HCT116 (cell line): Measurements from ENCODE around the gene EEIG1. TPM values are rescaled to one million over a fixed set of nuclear protein-coding genes. Genes with fewer than 3 reads are reported as not detected.

ENCODE experiments used
- ATAC-seq: fragments of 200-7000 bp; cut with Tn5 transposase; 2 replicates; pipeline ENCODE4 v1.9.1; 2020; ENCODE audit warnings: mild to moderate bottlenecking, moderate library complexity
- BruUV-seq: library from RNA; stranded (reverse); fragments of 400-500 nt; replicated peaks from 2 replicates; lab custom pipeline; 2021; lab: Mats Ljungman, UMichigan
- CTCF ChIA-PET: fragments of 300-600 bp; sonication (Branson Sonifier 250); formaldehyde crosslinking; loops from one replicate; lab custom pipeline; 2021; ENCODE audit warnings: antibody characterized with exemption; lab: Charles Lee
- POLR2A ChIA-PET: fragments of 300-600, 350-600 bp; sonication (Branson Sonifier 250); formaldehyde crosslinking; loops from one replicate; lab custom pipeline; 2021; ENCODE audit warnings: antibody characterized with exemption; lab: Charles Lee
- RAD21 ChIA-PET, 2 experiments: fragments of 300-600 bp; sonication (Branson Sonifier 250); formaldehyde crosslinking; loops; one replicate each; lab custom pipeline; 2023; ENCODE audit warnings: low total read pairs in 2 of 2; ENCODE audit not compliant: uncharacterized antibody in 2 of 2, unreplicated experiment in 2 of 2, low non-redundant PET in 1 of 2; lab: Charles Lee
- DNase-seq: peaks from one replicate; pipeline ENCODE4 v3.0.0-alpha.2; 2010; ENCODE audit warnings: low read depth, low spot score
- H2AFZ ChIP-seq: fragments of 200-600 bp; shearing (Covaris generic), sonication (generic); 2 replicates; pipeline ENCODE4 v1.6.1; 2017; ENCODE audit warnings: low read depth, mixed run types, mixed read lengths, antibody characterized with exemption, low read length; ENCODE audit not compliant: poor library complexity, severe bottlenecking
- H3K27ac ChIP-seq: 2 replicates; pipeline ENCODE4 v1.5.1; 2012; ENCODE audit warnings: low read depth, low read length
- H3K27me3 ChIP-seq: fragments of 200-600 bp; sonication (generic); 2 replicates; pipeline ENCODE4 v1.6.1; 2016; ENCODE audit warnings: mixed run types, low read length, mixed read lengths; ENCODE audit not compliant: insufficient read depth
- H3K36me3 ChIP-seq, 2 experiments: fragments of 200-500 bp in 1 of 2; fragments of 200-600 bp in 1 of 2; sonication (Bioruptor generic) in 1 of 2; sonication (generic) in 1 of 2; 2 replicates each; pipeline versions ENCODE4 v1.5.1 to v1.6.1; 2014 to 2016; ENCODE audit warnings: low read length in 2 of 2, inconsistent platforms in 1 of 2, mixed read lengths in 1 of 2, mixed run types in 1 of 2; ENCODE audit not compliant: insufficient read depth in 2 of 2, control insufficient read depth in 1 of 2
- H3K4me1 ChIP-seq, 2 experiments: fragments of 200-600 bp in 1 of 2; sonication (generic) in 1 of 2; 2 replicates each; pipeline versions ENCODE4 v1.5.1 to v1.6.1; 2012 to 2017; ENCODE audit warnings: low read length in 2 of 2, inconsistent platforms in 1 of 2, mild to moderate bottlenecking in 1 of 2, mixed read lengths in 1 of 2, mixed run types in 1 of 2, moderate library complexity in 1 of 2; ENCODE audit not compliant: insufficient read depth in 2 of 2, control insufficient read depth in 1 of 2
- H3K4me2 ChIP-seq: fragments of 200-600 bp; sonication (generic); 2 replicates; pipeline ENCODE4 v1.6.1; 2017; ENCODE audit warnings: mixed run types, low read length, mixed read lengths
- H3K4me3 ChIP-seq, 2 experiments: fragments of 200-600 bp in 1 of 2; sonication (generic) in 1 of 2; replicated peaks in 1 of 2; 2 replicates each; pipeline ENCODE4 v1.5.1; 2011 to 2016; ENCODE audit warnings: low read length in 2 of 2, control low read depth in 1 of 2, low read depth in 1 of 2, mild to moderate bottlenecking in 1 of 2, mixed read lengths in 1 of 2, mixed run types in 1 of 2
- H3K79me2 ChIP-seq: fragments of 200-600 bp; sonication (generic); 2 replicates; pipeline ENCODE4 v1.6.1; 2017; ENCODE audit warnings: mild to moderate bottlenecking, mixed run types, low read length, moderate library complexity, mixed read lengths; ENCODE audit not compliant: insufficient read depth
- H3K9ac ChIP-seq: fragments of 200-600 bp; sonication (generic); 2 replicates; pipeline ENCODE4 v1.6.1; 2016; ENCODE audit warnings: low read length, mixed read lengths
- H3K9me2 ChIP-seq: fragments of 200-600 bp; sonication (generic), shearing (Covaris generic); 2 replicates; pipeline ENCODE4 v1.6.1; 2017; ENCODE audit warnings: mixed run types, mild to moderate bottlenecking, moderate library complexity; ENCODE audit not compliant: insufficient read depth
- H3K9me3 ChIP-seq, 2 experiments: fragments of 200-500 bp in 1 of 2; fragments of 200-600 bp in 1 of 2; sonication (Bioruptor generic) in 1 of 2; sonication (generic) in 1 of 2; 2 replicates each; pipeline ENCODE4 v1.6.1; 2014 to 2017; ENCODE audit warnings: low read length in 2 of 2, mixed read lengths in 2 of 2, inconsistent platforms in 1 of 2, low read depth in 1 of 2, mild to moderate bottlenecking in 1 of 2, mixed run types in 1 of 2, moderate library complexity in 1 of 2; ENCODE audit not compliant: control insufficient read depth in 1 of 2, insufficient read depth in 1 of 2
- H4K20me1 ChIP-seq: fragments of 200-600 bp; sonication (generic), shearing (Covaris generic); 2 replicates; pipeline ENCODE4 v1.6.1; 2017; ENCODE audit warnings: mixed run types, mild to moderate bottlenecking, moderate library complexity; ENCODE audit not compliant: insufficient read depth
- CTCF ChIP-seq, 3 experiments: fragments of 200-600 bp in 1 of 3; sonication (generic) in 1 of 3; IDR thresholded peaks in 2 of 3; conservative IDR thresholded peaks in 1 of 3; 2 replicates each; pipeline ENCODE4 v1.5.1; 2012 to 2017; ENCODE audit warnings: low read depth in 2 of 3, low read length in 2 of 3, antibody characterized with exemption in 1 of 3, borderline replicate concordance in 1 of 3, control low read depth in 1 of 3, mild to moderate bottlenecking in 1 of 3, mixed read lengths in 1 of 3, mixed run types in 1 of 3, moderate library complexity in 1 of 3; ENCODE audit not compliant: insufficient read depth in 1 of 3
- SP1 ChIP-seq: IDR thresholded peaks from 2 replicates; pipeline ENCODE4 v1.6.1; 2012; ENCODE audit warnings: low read depth
- TCF7L2 ChIP-seq: IDR thresholded peaks from 2 replicates; pipeline ENCODE4 v1.7.0; 2011; ENCODE audit warnings: borderline replicate concordance, inconsistent platforms; ENCODE audit not compliant: insufficient read depth, insufficient read length; ENCODE audit errors: extremely low read depth
- ZBTB33 ChIP-seq: IDR thresholded peaks from 2 replicates; pipeline ENCODE4 v1.6.1; 2011; ENCODE audit warnings: mild to moderate bottlenecking, low read length, moderate library complexity; ENCODE audit not compliant: insufficient replicate concordance; ENCODE audit errors: extremely low read depth
- intact Hi-C: fragments of 100-400 bp; cut with micrococcal nuclease; formaldehyde crosslinking; loops from 2 replicates; pipeline ENCODE4 v1.10.0; 2022
- total RNA-seq: library from RNA; stranded (reverse); gene quantifications from one replicate; pipeline ENCODE4 v1.2.1, GENCODE V29; 2021; ENCODE audit not compliant: unreplicated experiment

The EEIG1 gene
- total RNA-seq, 1 experiment from 2014 or later: 44.2 TPM

- H3K9me2 ChIP-seq: no peaks in the 10 kb centered on the region
- BruUV-seq: no TSS peak
- H3K9me3 ChIP-seq: no peaks in the 10 kb centered on the region
- peaks cover 8 to 21% of the 10 kb centered on the region in 2 experiments for H3K4me1 ChIP-seq
- no peak overlapping the region for H3K27ac ChIP-seq
- ChIA-PET CTCF (no interaction called here), RAD21 (no interaction called here), POLR2A (interaction anchor here (0.9 kb wide), 1 partner anchor 10 kb away, joined by 5 read pairs; the partner anchor contains the start of gene EEIG1)
- no peaks in the 10 kb centered on the region for H4K20me1 ChIP-seq
- no peak for ATAC-seq
- H3K79me2 ChIP-seq: no peaks in the 10 kb centered on the region
- H3K27me3 ChIP-seq: no peaks in the 10 kb centered on the region
- no peak overlapping the region for H3K9ac ChIP-seq
- TF ChIP-seq SP1 (no peak), TCF7L2 (no peak), CTCF (IDR thresholded peaks at IDR 0.05 in 2 of 3, conservative IDR thresholded peaks at IDR 0.05 in 1 of 3; ENCODE audit: borderline replicate concordance in 1 of 3, insufficient read depth in 1 of 3, low read depth in 2 of 3, low read length in 2 of 3) (no peak), ZBTB33 (no peak)
- intact Hi-C loops: no loop called here
- no peaks in the 10 kb centered on the region for H3K36me3 ChIP-seq
- H3K4me2 ChIP-seq: no peak overlapping the region
- no peak overlapping the region for H3K4me3 ChIP-seq
- no peak for DNase-seq
- no peak overlapping the region for H2AFZ ChIP-seq
Observed at GRCh38 chr9:127991017-127991756, 10.4 kb upstream of the EEIG1 start.
